Superior temporal gyrus (tissue), 1 donor: Measurements from ENCODE around the gene RBBP8NL.
"Not testable (repeated sequence)": the region's sequence is repeated elsewhere in the genome, so short reads cannot be mapped to it uniquely, and the experiment has no call there.

ENCODE experiments used
- DNase-seq: peaks from one replicate; pipeline ENCODE4 v3.0.0-alpha.2; 2016; ENCODE audit errors: extremely low spot score

RBBP8NL gene

GRCh38 chr20:62444286-62444685 lies 16.9 kb upstream of the RBBP8NL start:
- DNase-seq, result no peak

GRCh38 chr20:62441987-62442539 lies 14.7 kb upstream of the RBBP8NL start:
- no peak for DNase-seq

- DNase-seq, result no peak
These were observed 11.9 kb upstream of the RBBP8NL start for GRCh38 chr20:62439218-62439617.

- no peak for DNase-seq
These were observed 10.6 kb upstream of the RBBP8NL start for GRCh38 chr20:62437927-62438326.

GRCh38 chr20:62437496-62437895 lies 10.2 kb upstream of the RBBP8NL start:
- no peak for DNase-seq

GRCh38 chr20:62436692-62437091 lies 9.4 kb upstream of the RBBP8NL start:
- DNase-seq, result no peak

GRCh38 chr20:62433658-62434497 lies 6.5 kb upstream of the RBBP8NL start:
- DNase-seq, result no peak

- DNase-seq, result no peak
These were observed 3.6 kb upstream of the RBBP8NL start for GRCh38 chr20:62430866-62431447.

GRCh38 chr20:62430311-62430853 lies 3.0 kb upstream of the RBBP8NL start:
- DNase-seq, result no peak

GRCh38 chr20:62429455-62430310 lies 2.3 kb upstream of the RBBP8NL start:
- DNase-seq, result no peak

- DNase-seq, result no peak
These were observed 1.3 kb upstream of the RBBP8NL start for GRCh38 chr20:62428396-62429295.

- no peak for DNase-seq
These were observed 648 bp upstream of the RBBP8NL start for GRCh38 chr20:62428002-62428372.

GRCh38 chr20:62426699-62427131 lies 624 bp downstream of the RBBP8NL start:
- no peak for DNase-seq

GRCh38 chr20:62426059-62426348 lies 1.3 kb downstream of the RBBP8NL start:
- not testable (repeated sequence) for DNase-seq

- DNase-seq, result no peak
These were observed 1.9 kb downstream of the RBBP8NL start for GRCh38 chr20:62425281-62426058.

- no peak for DNase-seq
These were observed 2.9 kb downstream of the RBBP8NL start for GRCh38 chr20:62424249-62425107.

GRCh38 chr20:62423326-62423706 lies 4.0 kb downstream of the RBBP8NL start:
- no peak for DNase-seq

GRCh38 chr20:62422636-62423325 lies 4.6 kb downstream of the RBBP8NL start:
- no peak for DNase-seq

GRCh38 chr20:62421716-62421990 lies 5.7 kb downstream of the RBBP8NL start:
- no peak for DNase-seq
